HG02759 (cell line): ENCODE results near the gene RNF133.
"Not testable (repeated sequence)": the region's sequence is repeated elsewhere in the genome, so short reads cannot be mapped to it uniquely, and the experiment has no call there.

ENCODE experiments used
- ATAC-seq: cut with Tn5 transposase; IDR thresholded peaks from one replicate; pipeline ENCODE4 v1.9.1; 2021; ENCODE audit warnings: mild to moderate bottlenecking, moderate library complexity; ENCODE audit not compliant: unreplicated experiment

Gene RNF133

DNA sequence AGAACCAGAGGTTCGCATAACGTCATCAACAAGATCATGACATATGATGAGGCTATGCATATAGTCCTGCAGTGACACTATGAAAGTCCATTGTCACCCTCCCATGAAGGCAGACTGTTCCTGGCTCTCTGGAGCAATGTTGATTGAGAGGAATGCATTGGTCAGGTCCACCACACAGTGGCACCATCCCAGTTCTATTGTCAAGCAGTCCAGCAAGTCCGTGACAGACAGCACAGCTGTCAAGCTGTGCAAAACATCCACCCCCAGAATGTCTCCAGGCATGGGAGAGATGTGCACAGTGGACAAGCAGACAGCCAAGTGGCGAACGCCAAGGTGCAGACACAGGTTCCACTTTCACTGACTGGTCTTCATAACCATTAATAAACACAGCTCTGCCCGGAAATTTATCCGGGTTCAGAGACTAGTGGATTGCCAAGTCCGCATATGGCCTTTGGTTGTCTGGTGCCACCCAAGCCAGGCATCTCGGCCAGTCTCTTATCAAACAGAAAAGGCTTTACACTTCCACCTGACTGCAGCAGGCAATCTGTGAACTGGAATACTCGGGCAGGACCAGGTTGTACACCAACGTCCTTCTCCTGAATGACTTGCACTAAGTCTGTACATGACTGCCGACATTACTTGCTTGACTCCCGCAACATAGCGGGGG, 7.2 kb downstream of the RNF133 start:
- ATAC-seq, result no peak

DNA sequence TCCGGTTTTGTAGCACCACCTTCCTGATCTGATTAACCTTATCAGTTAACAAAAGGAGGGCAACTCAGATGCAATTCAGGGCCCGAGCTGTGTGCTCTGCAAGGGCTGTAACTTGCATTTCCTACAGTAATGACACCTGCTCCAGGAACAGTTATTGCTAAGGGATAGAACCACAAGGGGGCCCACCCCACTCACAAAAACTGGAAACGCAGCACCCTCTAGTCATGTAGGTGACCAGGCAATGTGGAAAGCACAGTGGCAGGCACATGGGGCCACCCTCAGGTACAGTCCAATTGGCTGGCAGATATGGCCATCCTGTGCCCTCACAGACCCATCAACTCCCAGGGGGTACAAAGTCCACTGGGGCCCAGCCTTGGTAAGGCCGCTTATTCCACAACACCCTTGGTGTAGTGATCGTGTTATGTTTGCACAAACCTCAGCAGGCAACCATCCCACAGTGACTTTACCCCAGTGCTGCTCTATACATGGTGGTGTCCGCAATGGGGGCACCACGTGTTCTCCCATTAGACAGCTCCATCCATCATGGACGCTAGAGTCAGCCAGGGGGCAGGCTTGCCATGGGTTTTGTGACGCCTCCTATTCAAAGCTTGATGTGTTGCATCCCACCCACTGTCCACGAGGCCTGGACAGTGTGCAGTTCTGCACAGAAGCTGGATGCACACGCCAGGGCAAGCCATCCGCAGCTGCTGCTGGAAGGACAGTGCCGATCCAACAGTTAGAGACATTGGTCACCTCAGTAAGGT, 9.4 kb downstream of the RNF133 start:
- no peak for ATAC-seq

DNA sequence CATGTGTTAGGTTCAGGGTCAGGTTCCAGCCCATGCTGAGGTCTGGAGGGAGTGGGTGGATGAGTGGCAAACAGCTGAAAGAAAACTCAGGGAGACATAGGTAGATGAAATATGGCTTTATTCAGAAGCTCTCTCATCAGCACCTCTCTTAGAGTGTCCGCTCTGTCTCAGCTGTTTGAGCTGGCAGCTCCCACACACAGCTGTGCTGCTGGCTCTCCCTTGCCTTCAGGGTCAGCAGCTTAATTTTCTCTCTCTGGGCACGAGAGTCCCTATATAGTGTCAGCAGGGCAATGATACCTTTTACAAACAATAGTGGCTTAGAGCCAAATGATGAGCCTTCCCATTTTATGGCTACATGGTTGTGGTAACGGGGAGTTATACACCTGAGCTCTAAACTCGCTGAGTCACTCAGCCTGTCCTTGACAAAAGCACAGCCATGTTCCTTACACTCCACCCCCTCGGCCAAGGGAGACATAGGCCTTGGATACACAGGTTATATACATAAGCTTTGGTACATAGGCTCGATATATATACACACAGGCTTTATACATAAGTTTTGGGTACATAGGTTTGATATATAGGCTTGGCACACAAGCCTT, 10.4 kb downstream of the RNF133 start:
- no peak for ATAC-seq

DNA sequence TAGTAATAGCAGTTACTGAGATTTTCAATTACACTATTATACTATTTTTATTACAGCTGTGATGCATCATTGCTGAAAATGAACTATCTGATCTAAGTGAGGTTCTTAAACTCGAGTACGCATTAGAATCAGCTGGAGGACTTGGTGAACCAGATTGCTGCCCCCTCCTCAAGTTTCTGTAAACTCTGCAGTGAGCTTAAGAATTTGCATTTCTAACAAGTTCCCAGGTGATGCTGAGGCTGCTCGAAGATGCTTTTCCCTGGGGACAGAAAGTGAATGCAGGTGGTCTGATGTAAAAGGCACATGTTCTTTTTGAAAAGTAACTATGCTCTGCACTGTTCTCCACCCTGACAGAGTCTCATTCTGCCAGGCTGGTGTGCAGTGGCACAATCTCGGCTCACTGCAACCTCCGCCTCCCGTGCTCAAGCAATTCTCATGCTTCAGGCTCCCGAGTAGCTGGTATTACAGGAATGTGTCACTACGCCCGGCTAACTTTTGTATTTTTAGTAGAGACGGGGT, 12.5 kb downstream of the RNF133 start:
- no peak for ATAC-seq

DNA sequence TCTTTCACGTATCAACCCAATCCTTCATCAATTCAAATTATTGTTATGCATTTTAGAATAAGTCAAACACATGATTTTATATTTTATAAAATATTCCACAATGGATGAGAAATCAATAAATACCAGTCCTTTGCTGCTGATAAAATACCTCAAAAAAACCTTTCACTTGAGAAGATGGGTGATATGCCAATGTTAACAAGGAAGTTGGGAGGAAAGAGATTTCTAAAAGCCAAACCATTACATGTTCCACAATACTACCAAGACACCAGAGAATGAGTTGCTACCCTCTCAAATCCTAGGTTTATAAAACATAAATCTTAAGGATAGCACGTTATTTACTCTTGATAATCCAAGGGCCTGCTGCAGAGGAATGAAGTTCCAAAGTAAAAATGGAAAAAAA, 14.4 kb downstream of the RNF133 start:
- no peak for ATAC-seq

DNA sequence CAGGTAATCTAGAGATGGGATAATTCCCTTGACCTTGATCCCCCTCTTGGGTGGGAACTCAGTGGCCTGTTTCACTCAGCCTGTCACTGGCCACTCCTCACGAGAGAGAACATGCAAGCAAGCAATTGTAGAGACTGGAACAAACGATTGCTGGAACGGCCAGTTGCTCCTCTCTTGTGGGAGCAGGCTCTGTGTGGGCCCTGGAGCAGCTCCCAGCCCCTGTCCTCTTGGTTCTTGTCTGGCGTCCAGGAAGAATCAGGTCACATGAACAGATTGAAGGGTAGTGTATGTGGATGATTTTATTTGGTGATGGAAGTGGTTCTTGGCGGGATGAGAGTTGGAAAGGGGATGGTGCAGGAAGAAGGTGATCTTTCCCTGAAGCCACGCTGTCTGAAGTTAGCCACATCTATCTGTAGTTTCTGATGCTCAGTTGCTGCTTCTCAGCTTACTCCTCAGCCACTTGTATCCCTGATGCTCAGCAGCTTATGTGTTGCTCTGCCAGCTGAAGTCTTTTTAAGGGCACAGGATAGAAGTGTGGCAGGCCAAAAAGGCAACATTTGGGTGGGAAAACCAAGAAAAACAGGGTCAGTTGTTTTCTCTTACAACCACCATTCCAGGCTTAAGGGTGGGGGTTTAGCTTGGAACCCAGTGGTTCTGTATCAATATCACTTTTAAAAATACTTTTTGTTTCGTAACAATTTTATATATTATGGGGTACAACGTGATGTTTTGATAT, 15.9 kb downstream of the RNF133 start:
- no peak for ATAC-seq

DNA sequence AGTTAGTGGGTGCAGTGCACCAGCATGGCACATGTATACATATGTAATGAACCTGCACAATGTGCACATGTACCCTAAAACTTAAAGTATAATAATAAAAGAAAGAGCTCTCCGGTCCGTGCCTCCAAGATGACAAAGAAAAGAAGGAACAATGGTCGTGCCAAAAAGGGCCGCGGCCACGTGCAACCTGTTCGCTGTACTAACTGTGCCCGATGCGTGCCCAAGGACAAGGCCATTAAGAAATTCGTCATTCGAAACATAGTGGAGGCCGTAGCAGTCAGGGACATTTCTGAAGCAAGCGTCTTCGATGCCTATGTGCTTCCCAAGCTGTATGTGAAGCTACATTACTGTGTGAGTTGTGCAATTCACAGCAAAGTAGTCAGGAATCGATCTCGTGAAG, 17.7 kb downstream of the RNF133 start:
- not testable (repeated sequence) for ATAC-seq

DNA sequence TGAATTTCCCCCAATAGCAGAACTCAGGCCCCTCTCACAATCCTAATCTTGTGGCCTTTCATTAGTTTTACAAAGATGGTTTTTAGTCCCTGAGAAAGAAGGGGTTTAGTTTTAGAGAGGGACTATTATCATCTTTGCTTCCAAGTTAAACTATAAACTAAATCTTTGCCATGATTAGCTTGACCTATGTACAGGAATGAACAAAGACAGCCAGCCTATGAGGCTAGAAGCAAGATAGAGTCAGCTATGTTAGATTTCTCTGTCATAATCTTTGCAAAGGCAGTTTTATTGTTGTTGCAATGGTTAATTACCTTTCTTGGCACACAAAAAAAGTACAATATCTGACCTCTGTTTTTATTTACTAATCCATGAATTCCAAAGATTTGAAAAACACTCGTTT, 19.1 kb downstream of the RNF133 start:
- no peak for ATAC-seq

DNA sequence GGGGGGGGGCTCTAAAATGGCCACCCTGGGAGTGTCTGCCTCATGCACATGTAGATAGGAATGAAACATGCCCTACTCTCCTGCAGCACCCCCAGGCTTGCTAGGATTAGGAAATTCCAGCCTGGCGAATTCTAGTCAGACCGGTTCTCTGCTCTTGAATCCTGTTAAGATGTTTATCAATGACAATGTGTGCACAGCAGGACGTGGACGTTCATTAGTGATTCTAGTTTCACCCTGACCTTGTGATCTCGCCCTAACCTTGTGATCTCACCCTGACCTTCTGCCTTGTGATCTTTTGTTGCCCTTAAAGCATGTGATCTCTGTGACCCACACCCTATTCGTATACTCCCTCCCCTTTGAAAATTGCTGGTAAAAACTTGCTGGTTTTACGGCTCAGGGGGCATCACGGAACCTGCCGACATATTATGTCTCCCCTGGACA, 19.6 kb downstream of the RNF133 start:
- ATAC-seq, result not testable (repeated sequence)

DNA sequence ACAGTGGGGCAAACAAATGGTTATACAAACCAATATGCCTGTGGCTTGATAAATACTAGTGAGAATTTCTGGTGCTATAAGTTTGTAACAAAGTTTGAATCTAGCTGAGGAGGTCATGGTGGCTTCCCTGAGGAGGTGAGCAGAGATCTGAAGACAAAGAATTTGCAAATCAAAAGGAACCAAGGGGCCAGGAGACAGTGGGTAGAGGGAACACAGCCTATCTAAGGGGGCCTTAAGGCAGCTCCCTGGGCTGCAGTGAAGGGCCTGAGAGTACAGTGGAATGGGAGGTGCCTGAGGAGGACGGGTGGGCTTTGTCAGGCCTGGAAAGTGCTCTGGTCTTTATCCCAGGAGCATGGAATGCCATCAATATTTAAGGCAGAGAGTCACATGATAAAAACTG, 21.8 kb downstream of the RNF133 start:
- no peak for ATAC-seq

DNA sequence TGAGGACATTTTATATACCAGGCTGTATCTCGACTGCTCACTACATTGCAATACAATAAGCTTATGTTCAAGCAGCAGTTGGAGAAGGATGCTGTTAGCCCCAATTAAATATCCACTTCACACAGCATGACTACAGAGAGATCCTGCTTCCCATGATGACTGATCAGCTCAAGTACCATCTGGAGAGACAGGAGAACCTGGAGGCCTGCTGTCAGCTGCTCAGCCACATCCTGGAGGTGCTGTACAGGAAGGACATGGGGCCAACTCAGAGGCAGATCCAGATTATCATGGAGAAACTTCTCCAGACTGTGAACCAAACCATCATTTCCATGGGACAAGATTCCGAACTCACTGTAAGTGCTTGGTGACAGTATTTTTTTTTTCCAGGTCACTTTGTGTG, 22.5 kb downstream of the RNF133 start:
- no peak for ATAC-seq

DNA sequence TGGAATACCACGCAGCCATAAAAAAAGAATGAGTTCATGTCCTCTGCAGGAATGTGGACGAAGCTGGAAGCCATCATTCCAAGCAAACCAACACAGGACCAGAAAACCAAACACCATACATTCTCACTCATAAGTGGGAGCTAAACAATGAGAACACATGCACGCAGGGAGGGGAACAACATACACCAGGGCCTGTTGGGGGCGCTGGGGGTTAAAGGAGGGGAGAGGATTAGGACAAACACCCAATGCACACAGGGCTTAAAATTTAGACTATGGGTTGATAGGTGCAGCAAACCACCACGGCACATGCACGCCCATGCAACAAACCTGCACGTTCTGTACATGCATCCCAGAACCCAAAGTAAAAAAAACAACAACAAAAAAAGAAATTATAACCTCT, 23.3 kb downstream of the RNF133 start:
- no peak for ATAC-seq

DNA sequence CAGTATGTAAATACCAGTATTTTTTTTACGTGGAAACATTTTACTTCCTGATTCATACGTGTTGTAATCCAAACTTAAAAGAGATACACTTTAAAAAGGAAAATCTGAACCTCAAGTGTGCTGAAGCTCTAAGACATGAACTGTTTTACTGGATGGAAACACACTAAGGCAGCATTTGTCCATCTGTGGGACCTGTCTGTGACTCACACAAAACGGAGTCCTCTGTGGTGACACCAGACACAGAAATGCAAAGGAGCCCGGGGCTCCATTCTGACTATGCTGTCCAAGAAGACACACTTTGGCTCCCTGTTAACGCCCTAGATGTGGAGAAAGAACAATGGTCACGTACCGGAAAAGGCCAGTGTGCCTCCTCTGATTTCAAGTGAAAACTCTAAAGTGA, 23.9 kb downstream of the RNF133 start:
- ATAC-seq, result no peak

DNA sequence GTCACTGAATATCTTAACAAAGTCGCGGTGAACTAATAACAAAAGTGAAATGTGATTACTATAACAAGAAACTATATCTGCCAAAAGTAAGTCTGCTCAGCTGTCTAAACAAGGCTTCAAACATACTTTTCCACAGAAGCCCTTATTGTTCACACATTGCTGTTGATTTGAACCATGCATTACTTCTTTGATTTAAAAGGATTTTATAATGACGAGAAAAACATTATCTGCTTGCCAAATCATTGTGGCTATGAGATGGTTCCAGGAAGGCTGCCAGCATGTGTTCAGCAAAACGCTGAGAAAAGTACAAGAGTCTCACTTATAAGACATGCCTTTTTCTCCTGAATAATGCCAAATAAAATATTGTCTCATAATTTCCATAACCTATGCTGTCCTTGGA, 24.4 kb downstream of the RNF133 start:
- ATAC-seq, result no peak

DNA sequence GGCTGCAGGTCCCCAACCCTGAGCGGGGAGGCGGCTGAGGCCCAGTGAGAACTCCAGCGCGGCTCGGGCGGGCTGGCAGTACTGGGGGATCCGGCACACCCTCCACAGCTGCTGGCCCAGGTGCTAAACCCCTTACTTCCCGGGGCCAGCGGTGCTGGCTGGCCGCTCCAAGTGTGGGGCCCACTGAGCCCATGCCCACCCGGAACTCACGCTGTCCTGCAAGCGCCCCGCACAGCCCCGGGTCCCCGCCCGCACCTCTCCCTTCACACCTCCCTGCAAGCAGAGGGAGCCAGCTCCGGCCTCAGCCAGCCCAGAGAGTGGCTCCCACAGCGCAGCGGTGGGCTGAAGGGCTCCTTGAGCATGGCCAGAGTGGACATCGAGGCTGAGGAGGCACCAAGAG, 25.0 kb downstream of the RNF133 start:
- no peak for ATAC-seq

DNA sequence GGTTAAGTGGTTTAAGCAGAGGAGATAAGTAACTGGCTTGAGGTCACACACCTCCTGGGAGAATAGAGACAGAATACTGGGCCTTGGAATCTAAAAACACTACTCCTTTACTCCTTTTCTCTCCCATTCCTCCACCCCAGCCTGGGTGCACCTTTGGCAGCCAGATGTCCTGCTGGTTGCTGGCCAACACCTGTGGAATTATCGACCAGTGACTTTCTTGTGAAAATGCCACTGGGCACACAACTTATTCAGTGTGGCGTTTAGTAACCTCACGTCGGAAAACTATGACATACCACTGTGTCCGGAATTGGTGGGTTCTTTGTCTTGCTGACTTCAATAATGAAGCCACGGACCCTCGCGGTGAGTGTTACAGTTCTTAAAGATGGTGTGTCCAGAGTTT, 26.4 kb downstream of the RNF133 start:
- ATAC-seq, result no peak

DNA sequence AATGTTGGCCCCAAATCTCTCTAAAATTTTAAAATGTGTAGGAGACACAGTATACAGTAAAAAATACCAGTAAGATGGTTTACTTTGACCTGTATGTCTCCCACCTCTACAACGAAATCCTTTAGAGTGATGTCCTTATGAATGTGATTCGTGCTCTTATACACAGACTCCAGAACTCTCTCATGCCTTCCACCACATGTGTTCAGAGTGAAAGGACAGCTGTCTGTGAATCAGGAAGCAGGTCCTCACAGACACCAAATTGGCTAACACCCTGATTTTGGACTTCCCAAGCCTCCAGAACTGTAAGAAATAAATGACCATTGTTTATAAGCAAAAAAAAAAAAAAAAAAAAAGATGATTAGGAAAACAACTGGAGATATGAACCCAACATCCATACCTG, 35.2 kb downstream of the RNF133 start:
- ATAC-seq, result no peak

DNA sequence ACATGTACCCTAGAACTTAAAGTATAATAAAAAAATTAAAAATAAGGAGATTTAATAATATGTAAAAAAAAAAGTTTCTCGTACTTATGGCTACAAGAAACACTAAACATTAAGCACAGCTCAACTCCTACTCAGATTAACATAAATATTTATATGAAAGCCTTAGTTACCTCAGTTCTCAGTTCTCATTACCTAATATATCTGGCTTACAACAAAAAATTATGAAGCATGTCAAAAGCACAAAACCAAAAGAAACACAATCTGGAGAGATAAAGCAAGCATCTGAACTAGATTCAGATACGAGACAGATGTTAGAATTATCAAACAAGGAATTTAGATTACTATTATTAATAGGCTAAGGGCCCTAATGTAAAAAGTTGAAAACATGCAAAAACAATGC, 40.1 kb downstream of the RNF133 start:
- ATAC-seq, result no peak

DNA sequence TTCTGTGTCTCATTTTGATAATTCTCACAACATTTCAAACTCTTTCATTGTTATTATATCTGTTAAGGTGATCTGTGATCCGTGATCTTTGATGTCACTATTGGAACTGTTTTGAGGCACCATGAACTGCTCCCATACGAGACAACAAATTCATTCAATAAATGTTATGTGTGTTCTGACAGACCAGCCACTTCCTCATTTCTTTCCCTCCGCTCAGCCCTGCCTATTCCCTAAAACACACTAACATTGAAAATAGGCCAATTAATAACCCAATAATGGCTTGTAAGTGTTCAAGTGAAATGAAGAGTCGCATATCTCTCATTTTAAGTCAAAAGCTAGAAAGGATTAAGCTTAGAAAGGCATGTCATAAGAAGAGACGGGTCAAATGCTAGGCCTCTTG, 45.2 kb downstream of the RNF133 start:
- no peak for ATAC-seq

DNA sequence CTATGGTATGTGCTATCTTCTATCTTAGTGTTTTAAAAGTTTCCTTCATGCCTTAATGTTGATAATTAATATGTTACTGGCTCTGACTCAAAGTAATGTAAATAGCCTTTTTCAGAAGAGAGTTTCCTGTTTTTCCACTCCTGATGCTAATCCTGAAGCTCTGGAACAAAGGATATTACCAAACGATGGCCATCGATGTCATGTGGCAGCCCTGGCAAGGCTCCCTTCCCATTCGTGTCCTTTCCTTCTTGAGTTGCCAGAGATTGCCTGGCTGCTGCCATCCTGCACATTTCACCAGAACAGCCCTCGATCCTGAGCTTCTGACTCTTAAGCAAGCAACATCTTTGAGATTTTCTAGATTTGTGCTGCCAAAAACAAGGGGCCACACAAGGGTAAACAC, 46.0 kb downstream of the RNF133 start:
- no peak for ATAC-seq

DNA sequence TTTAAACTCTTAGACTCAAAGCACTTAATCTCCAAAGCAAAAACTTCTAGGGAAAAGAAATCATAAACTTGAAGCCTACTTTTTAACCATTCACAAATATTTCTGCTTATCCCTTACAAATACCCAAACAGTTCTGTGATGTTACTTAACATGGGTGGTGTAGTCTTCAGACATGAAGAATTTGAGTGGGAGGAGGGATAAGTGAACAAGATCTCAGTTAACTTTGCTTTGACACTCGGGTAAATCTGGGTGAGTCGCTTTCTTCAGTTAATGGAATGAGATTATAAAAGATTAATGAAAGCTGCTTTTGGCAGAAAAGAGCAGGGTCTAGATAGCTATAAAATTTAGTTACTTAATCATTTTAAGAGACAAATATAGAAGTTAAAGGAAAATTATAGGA, 47.5 kb downstream of the RNF133 start:
- no peak for ATAC-seq
